Endothelial cell of umbilical vein (primary cell): ENCODE measurements around the gene KATNAL1. TPM values are rescaled to one million over a fixed set of nuclear protein-coding genes. Genes with fewer than 3 reads are reported as not detected.
"Not testable (repeated sequence)": the region's sequence is repeated elsewhere in the genome, so short reads cannot be mapped to it uniquely, and the experiment has no call there.

Experiments used
- BruUV-seq: library from RNA; stranded (reverse); fragments of 400-500 nt; replicated peaks from 2 replicates; lab custom pipeline; 2021; lab: Mats Ljungman, UMichigan
- CTCF ChIA-PET: fragments of 300-600, 350-600 bp; sonication (Branson Sonifier 250); formaldehyde crosslinking; loops from one replicate; lab custom pipeline; 2021; ENCODE audit warnings: antibody characterized with exemption, inconsistent platforms; lab: Charles Lee
- POLR2A ChIA-PET: fragments of 300-600, 350-600 bp; sonication (Branson Sonifier 250); formaldehyde crosslinking; loops from one replicate; lab custom pipeline; 2021; ENCODE audit warnings: antibody characterized with exemption, inconsistent platforms; lab: Charles Lee
- DNase-seq: peaks from one replicate; pipeline ENCODE4 v3.0.0-alpha.2; 2011; ENCODE audit warnings: low read depth, low spot score
- FAIRE-seq: peaks from 2 replicates; lab custom pipeline; 2011; peaks lifted over from hg19 to GRCh38; lab: Jason Lieb, UNC
- H2AFZ ChIP-seq: 2 replicates; pipeline ENCODE4 v1.6.0; 2012; ENCODE audit warnings: low read depth, low read length, control low read depth, inconsistent platforms
- H3K27ac ChIP-seq: 2 replicates; pipeline ENCODE4 v1.5.1; 2011; ENCODE audit warnings: low read depth, mild to moderate bottlenecking, control low read depth, low read length, moderate library complexity; ENCODE audit not compliant: insufficient read depth
- H3K27me3 ChIP-seq, 2 experiments: 2 replicates each; pipeline versions ENCODE4 v1.6.0 to v1.6.1; 2011; ENCODE audit warnings: low read length in 2 of 2, mixed read lengths in 1 of 2; ENCODE audit not compliant: control insufficient read depth in 2 of 2, insufficient read depth in 2 of 2
- H3K36me3 ChIP-seq, 2 experiments: 2 replicates in 1 of 2; 3 replicates in 1 of 2; pipeline ENCODE4 v1.5.1; 2011; ENCODE audit warnings: low read length in 2 of 2, mild to moderate bottlenecking in 1 of 2, moderate library complexity in 1 of 2; ENCODE audit not compliant: control insufficient read depth in 2 of 2, insufficient read depth in 2 of 2; ENCODE audit errors: extremely low read depth in 1 of 2
- H3K4me1 ChIP-seq: 3 replicates; pipeline ENCODE4 v1.5.1; 2011; ENCODE audit warnings: mild to moderate bottlenecking, low read length; ENCODE audit not compliant: control insufficient read depth, insufficient read depth; ENCODE audit errors: extremely low read depth
- H3K4me2 ChIP-seq: 2 replicates; pipeline ENCODE4 v1.6.1; 2011; ENCODE audit warnings: low read length, control low read depth, mixed read lengths; ENCODE audit not compliant: insufficient read depth
- H3K4me3 ChIP-seq, 3 experiments: fragments of 200-600 bp in 1 of 3; sonication (generic), shearing (Covaris generic) in 1 of 3; replicated peaks in 1 of 3; 2 replicates each; pipeline ENCODE4 v1.5.1; 2011 to 2016; ENCODE audit warnings: control low read depth in 3 of 3, low read length in 3 of 3, mild to moderate bottlenecking in 2 of 3, inconsistent platforms in 1 of 3, low read depth in 1 of 3, moderate library complexity in 1 of 3; ENCODE audit not compliant: insufficient read depth in 1 of 3
- H3K79me2 ChIP-seq: 2 replicates; pipeline ENCODE4 v1.6.0; 2012; ENCODE audit warnings: low read length, inconsistent platforms; ENCODE audit not compliant: control insufficient read depth, insufficient read depth
- H3K9ac ChIP-seq: replicated peaks from 2 replicates; pipeline ENCODE3; 2011; ENCODE audit warnings: low read length, control low read depth; ENCODE audit not compliant: insufficient read depth; ENCODE audit errors: extremely low read depth
- H3K9me1 ChIP-seq: replicated peaks from 3 replicates; pipeline ENCODE4 v1.6.0; 2011; ENCODE audit warnings: mild to moderate bottlenecking, low read length; ENCODE audit not compliant: control insufficient read depth, insufficient read depth; ENCODE audit errors: extremely low read depth
- H3K9me3 ChIP-seq: replicated peaks from 2 replicates; pipeline ENCODE4 v1.5.1; 2012; ENCODE audit warnings: low read length, inconsistent platforms; ENCODE audit not compliant: control insufficient read depth, insufficient read depth
- H4K20me1 ChIP-seq: replicated peaks from 2 replicates; pipeline ENCODE3; 2011; ENCODE audit warnings: mild to moderate bottlenecking, low read length; ENCODE audit not compliant: control insufficient read depth, insufficient read depth; ENCODE audit errors: extremely low read depth
- CTCF ChIP-seq, 2 donors: IDR thresholded peaks; 1 replicate in 1 of 2; 2 replicates in 1 of 2; pipeline ENCODE4 v1.5.1; 2011; ENCODE audit warnings: low read length in 2 of 2, mild to moderate bottlenecking in 2 of 2, moderate library complexity in 2 of 2, control low read depth in 1 of 2, inconsistent platforms in 1 of 2, low read depth in 1 of 2; ENCODE audit not compliant: insufficient read depth in 1 of 2; ENCODE audit errors: extremely low read depth in 1 of 2
- EZH2 ChIP-seq: IDR thresholded peaks from 2 replicates; pipeline ENCODE4 v1.6.1; 2012; ENCODE audit warnings: borderline replicate concordance, low read depth, mild to moderate bottlenecking, moderate library complexity, low read length, inconsistent platforms; ENCODE audit not compliant: severe bottlenecking
- FOS ChIP-seq: IDR thresholded peaks from 2 replicates; pipeline ENCODE4 v1.6.1; 2011; ENCODE audit warnings: mild to moderate bottlenecking, low read length, moderate library complexity, borderline replicate concordance; ENCODE audit not compliant: insufficient read depth
- GATA2 ChIP-seq: IDR thresholded peaks from 2 replicates; pipeline ENCODE4 v1.7.0; 2011; ENCODE audit warnings: low read depth, mild to moderate bottlenecking, moderate library complexity, mixed read lengths, low read length; ENCODE audit not compliant: insufficient read length, insufficient read depth
- JUN ChIP-seq: IDR thresholded peaks from 2 replicates; pipeline ENCODE4 v1.6.1; 2011; ENCODE audit warnings: borderline replicate concordance, low read depth; ENCODE audit not compliant: insufficient read length, insufficient read depth
- MAX ChIP-seq: IDR thresholded peaks from 2 replicates; pipeline ENCODE4 v1.6.1; 2011; ENCODE audit not compliant: insufficient read depth, insufficient read length
- MYC ChIP-seq: IDR thresholded peaks from one replicate; pipeline ENCODE4 v1.6.1; 2011; ENCODE audit warnings: mild to moderate bottlenecking, low read depth, low read length
- POLR2A ChIP-seq: IDR thresholded peaks from 2 replicates; pipeline ENCODE4 v1.6.1; 2012; ENCODE audit warnings: low read depth, mild to moderate bottlenecking, control low read depth, low read length
- POLR2AphosphoS5 ChIP-seq: IDR thresholded peaks from 2 replicates; pipeline ENCODE4 v1.6.1; 2012; ENCODE audit warnings: low read depth, mild to moderate bottlenecking, control low read depth, low read length, moderate library complexity; ENCODE audit not compliant: insufficient read depth
- dilution Hi-C: fragments of 300-500 bp; cut with MboI; formaldehyde crosslinking; loops from one replicate; pipeline ENCODE4 v1.15.0; 2019; ENCODE audit warnings: low sequenced_read_pairs; ENCODE audit not compliant: extremely low pct_ligation_motif_present
- intact Hi-C: fragments of 100-400 bp; cut with micrococcal nuclease; formaldehyde crosslinking; loops from one replicate; pipeline ENCODE4 v1.10.0; 2022
- polyA plus RNA-seq, 4 experiments: library from polyadenylated mRNA; depleted of rRNA in 3 of 4; stranded (reverse) in 3 of 4; unstranded in 1 of 4; fragments of >200 nt; gene quantifications; 2 replicates each; pipeline versions ENCODE4 v1.2.1 to v1.2.3, GENCODE V29; 2011 to 2012; ENCODE audit warnings: missing spikeins in 1 of 4
- total RNA-seq: library from RNA; stranded (reverse); gene quantifications from 2 replicates; pipeline ENCODE4 v1.2.3, GENCODE V29; 2021

KATNAL1 gene
- total and polyA plus RNA-seq, 2 donors (not counting 3 experiments of a cell fraction or from before 2014, with no cell fraction given), result 7.2 to 49.2 TPM

GRCh38 chr13:30286059-30286458, 21.3 kb downstream of the KATNAL1 start:
- POLR2A ChIA-PET, result not testable (repeated sequence)

GRCh38 chr13:30276178-30276577, 31.2 kb downstream of the KATNAL1 start:
- Histone ChIP-seq H3K79me2 (peaks cover 3% of the 10 kb centered on the region), H2AFZ (no peak overlapping the region), H3K9ac (no peak overlapping the region), H3K4me2 (no peak overlapping the region), H3K4me1 (peaks cover 6% of the 10 kb centered on the region), H3K9me1 (no peaks in the 10 kb centered on the region), H3K27me3 (no peaks in the 10 kb centered on the region), H4K20me1 (no peaks in the 10 kb centered on the region), H3K9me3 (no peaks in the 10 kb centered on the region), H3K27ac (no peak overlapping the region), H3K4me3 (no peak overlapping the region), H3K36me3 (no peaks in the 10 kb centered on the region)
- dilution Hi-C loops, result no loop called here
- CTCF ChIA-PET, result interaction anchor here (1.1 to 1.2 kb wide), 2 partner anchors 9 to 25 kb away, joined by 3 read pairs; no protein-coding TSS in a partner anchor
- FAIRE-seq (no peak), DNase-seq (no peak)
- intact Hi-C loops, result no loop called here
- TF ChIP-seq FOS (no peak), POLR2A (no peak), MAX (no peak), JUN (no peak), GATA2 (no peak), EZH2 (no peak), CTCF (IDR thresholded peaks at IDR 0.05; ENCODE audit: extremely low read depth in 1 of 2, insufficient read depth in 1 of 2, low read depth in 1 of 2, low read length in 2 of 2) (no peak), MYC (no peak), POLR2AphosphoS5 (no peak)
- no TSS peak for BruUV-seq
- POLR2A ChIA-PET, result no interaction called here

More at GRCh38 chr13:30286059-30286458, 21.3 kb downstream of the KATNAL1 start:
- H3K79me2 ChIP-seq, result peaks cover 46% of the 10 kb centered on the region
- DNase-seq, intact Hi-C loops, H3K27me3 ChIP-seq, CTCF ChIA-PET, H3K9me3 ChIP-seq, H3K9me1 ChIP-seq, H3K9ac ChIP-seq, H3K4me1 ChIP-seq, H3K4me2 ChIP-seq, BruUV-seq, H3K36me3 ChIP-seq, dilution Hi-C loops, H3K4me3 ChIP-seq, H2AFZ ChIP-seq, FAIRE-seq, H3K27ac ChIP-seq, H4K20me1 ChIP-seq: not testable (repeated sequence)
